Fibroblast of skin of right biceps (primary cell): Measurements from ENCODE around the gene PALM3.
"Not testable (repeated sequence)": the region's sequence is repeated elsewhere in the genome, so short reads cannot be mapped to it uniquely, and the experiment has no call there.

Experiments used
- DNase-seq: peaks from one replicate; pipeline ENCODE4 v3.0.0-alpha.2; 2013

Gene PALM3

DNA sequence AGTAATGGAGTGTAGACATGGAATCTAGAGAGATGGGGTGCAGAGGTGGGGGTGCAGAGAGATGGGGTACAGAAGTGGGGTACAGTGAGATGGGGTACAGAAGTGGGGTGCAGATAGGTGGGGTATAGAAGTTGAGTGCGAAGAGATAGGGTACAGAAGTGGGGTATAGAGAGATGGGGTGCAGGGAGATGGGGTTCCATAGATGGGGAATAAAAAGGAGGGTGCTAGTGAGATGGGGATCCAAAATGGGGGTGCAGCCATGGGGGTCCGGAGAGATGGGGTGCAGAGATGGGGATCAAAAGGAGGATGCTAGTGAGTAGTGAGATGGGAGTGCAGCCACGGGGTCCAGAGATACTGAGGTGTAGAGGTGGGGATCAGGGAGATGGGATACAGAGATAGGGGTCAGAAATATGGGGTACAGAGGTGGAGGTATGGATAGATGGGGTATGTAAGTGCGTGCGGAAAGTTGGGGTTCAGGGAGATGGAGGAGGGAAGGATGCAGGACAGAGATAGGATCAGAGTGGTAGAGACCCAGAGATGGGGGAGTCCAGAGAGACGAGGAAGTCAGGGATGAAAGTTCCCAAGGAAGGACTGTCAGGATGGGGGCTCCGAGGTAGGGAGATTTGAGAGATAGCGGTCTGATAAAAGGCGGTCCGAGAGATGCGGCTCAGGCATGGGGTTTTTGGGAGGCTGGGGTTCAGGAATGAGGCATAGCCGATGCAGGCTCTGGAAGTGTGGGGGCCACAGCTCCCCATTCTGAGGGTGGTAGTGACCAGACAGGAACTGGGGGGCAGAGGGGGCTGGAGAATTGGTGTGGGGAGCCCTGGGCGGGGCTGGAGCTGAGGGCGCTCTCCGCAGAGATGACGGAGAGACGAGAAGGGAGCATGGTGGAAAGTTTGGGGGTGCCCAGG is 3.4 kb downstream of the PALM3 start:
- DNase-seq: no peak

DNA sequence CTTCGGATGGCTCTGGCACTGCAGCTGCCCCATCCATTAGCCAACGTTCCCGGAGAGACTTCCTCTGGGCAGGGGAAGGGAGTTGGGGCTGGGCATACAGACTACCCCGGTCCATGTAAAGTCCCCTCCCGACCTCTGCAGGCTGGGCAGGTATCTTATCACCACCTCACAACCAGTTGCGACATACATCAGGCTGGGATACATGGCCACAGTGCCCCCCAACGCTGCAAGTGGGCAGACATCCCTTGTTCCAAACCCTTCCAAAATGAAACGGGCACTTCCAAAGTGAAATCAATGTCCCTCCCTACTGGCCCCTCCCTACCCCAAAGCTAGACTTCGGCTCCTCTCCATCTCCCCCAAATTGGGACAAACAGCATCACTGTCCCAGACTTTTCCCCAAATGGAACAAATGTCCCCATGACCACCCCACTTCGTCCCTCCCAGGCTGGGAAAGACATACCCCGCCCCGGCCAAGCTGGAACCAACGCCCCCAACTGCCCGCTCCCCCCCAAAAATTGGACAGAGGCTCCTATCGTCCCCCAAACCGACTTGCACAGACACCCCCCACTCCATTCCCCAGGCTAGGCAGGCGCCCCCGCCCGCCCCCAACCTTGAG is 5.0 kb downstream of the PALM3 start:
- no peak for DNase-seq

DNA sequence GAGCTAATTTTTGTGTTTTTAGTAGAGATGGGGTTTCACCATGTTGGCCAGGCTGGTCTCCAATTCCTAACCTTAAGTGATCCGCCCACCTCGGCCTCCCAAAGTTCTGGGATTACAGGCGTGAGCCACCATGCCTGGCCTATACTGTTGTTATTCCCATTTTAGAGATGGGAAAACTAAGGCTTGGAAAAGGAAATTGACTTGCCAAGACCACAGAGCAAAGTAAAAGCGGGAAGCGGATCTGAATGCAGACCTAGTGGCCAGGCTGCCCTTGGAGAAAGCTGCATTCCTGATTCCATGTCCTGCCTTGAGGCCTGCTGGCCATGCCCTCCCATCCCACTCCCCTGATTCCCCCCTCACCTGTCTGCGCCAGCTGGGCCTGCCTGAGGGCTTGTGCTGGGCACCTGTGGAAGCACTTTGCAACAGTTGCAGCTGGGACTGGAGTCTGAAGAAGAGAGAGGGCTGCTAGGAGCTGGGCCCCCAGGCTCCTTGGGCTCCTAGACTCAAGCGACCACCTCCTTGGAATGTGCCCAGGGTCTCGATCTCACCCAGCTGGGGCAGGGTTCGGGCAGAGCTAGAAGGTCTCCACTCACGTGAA is 5.7 kb downstream of the PALM3 start:
- no peak for DNase-seq

- no peak for DNase-seq
Observed at GRCh38 chr19:14055396-14055795, 6.5 kb downstream of the PALM3 start.

GRCh38 chr19:14054721-14055120 is 7.2 kb downstream of the PALM3 start:
- no peak for DNase-seq

- DNase-seq: no peak
Observed at GRCh38 chr19:14054099-14054498, 7.8 kb downstream of the PALM3 start.

GRCh38 chr19:14053500-14053899 is 8.4 kb downstream of the PALM3 start:
- no peak for DNase-seq

DNA sequence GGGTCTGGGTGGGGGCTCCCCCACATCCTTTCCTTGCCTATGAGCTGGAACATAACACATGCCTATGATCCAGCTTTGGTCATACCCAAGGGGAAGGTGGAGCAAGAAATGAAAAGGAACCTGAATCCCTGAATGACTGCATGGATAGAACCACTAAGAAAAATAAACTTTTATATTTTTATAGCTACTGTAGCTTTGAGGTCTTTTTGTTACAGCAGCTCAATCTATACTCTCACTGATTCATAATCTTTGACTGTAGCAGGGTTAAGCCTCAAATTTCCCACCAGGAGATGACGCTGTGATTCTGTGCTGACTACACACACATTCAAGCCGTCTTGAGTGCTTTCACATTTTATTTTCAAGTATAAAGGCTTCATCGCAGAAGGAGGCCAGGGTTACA is 8.8 kb downstream of the PALM3 start:
- DNase-seq: no peak

- DNase-seq: no peak
Observed at GRCh38 chr19:14052470-14052869, 9.4 kb downstream of the PALM3 start.

- no peak for DNase-seq
Observed at GRCh38 chr19:14051980-14052379, 9.9 kb downstream of the PALM3 start.

GRCh38 chr19:14050961-14051360 is 10.9 kb downstream of the PALM3 start:
- not testable (repeated sequence) for DNase-seq

GRCh38 chr19:14050512-14050911 is 11.4 kb downstream of the PALM3 start:
- no peak for DNase-seq

GRCh38 chr19:14048443-14049153 is 13.3 kb downstream of the PALM3 start:
- peak; percentile 18 for DNase-seq

DNA sequence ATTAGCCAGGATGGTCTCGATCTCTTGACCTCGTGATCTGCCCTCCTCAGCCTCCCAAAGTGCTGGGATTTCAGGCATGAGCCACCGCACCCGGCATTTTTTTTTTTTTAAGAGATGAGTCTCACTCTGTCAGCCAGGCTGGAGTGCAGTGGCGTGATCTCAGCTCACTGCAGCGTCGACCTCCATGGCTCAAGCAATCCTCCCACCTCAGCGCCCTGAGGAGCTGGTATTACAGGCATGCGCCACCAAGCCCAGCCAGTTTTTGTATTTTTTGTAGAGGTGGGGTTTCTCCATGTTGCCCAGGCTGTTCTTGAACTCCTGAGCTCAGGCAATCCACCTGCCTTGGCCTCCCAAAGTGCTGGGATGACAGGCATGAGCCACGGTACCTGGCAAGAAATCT is 14.0 kb downstream of the PALM3 start:
- DNase-seq: not testable (repeated sequence)

DNA sequence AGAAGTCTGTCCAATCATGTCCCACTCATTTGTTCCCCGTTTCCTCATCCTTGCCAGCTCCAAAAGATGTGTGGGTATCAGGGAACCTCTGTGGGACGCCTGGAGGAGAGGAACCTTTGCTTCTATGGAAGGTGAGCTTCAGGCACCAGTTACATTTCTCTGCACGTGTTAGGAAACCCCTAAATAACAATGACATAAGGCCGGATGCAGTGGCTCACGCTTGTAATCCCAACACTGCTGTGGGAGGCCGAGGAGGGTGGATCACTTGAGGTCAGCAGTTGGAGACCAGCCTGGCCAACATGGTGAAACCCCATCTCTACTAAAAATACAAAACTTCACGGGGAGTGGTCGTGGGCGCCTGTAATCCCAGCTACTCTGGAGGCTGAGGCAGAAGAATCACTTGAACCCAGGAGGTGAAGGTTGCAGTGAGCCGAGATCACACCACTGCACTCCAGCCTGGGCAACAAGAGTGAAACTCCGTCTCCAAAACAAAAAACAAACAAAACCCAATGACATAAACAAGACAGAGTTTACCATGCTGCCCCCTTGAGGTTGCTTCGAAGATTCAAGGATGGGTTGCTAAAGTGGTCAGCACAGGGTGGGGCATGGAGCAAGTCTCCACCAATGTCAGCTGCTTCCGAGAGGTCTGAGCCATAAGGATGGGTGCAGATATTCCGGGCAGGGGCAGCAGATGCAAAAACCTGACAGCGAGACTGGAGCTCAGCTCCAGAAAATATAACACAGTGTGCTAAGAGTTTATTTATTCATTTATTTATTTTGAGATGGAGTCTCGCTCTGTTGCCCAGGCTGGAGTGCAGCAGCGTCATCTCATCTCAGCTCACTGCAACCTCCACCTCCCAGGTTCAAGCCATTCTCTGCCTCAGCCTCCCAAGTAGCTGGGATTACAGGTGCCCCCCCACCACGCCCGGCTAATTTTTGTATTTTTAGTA is 18.9 kb downstream of the PALM3 start:
- DNase-seq: peak; percentile 52

- DNase-seq: no peak
Observed at GRCh38 chr19:14039181-14039580, 22.7 kb downstream of the PALM3 start.

DNA sequence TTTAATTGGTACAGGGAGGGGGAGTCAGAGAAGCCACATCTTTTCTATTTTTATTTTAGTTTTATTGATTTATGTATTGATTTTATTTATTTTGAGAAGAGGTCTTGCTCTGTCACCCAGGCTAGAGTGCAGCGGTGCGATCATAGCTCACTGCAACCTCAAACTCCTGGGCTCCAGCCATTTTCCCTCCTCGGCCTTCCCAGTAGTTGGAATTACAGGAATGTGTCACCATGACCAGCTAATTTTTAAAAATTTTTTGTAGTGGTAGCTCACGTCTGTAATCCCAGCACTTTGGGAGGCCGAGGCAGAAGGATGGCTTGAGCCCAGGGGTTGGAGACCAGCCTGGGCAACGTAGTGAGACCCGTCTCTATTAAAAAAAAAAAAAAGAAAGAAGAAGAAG is 26.2 kb downstream of the PALM3 start:
- DNase-seq: peak; percentile 54

GRCh38 chr19:14035159-14035558 is 26.7 kb downstream of the PALM3 start:
- DNase-seq: not testable (repeated sequence)

- no peak for DNase-seq
Observed at GRCh38 chr19:14033946-14034345, 27.9 kb downstream of the PALM3 start.

GRCh38 chr19:14031719-14032480 is 30.0 kb downstream of the PALM3 start, which contains the start of gene IL27RA:
Gene IL27RA, plus strand, starts transcription at chr19:14031762. Its CDS starts 111 bp downstream, at chr19:14031873.
- DNase-seq: peak; percentile 64
